Activated effector memory CD4-positive, alpha-beta T cell treated with anti-CD3 and anti-CD28 coated beads, Interleukin-2, amount 50 U/mL, for 16 hours (primary cell): ENCODE results near the gene CD276.

ENCODE experiments used
- DNase-seq: peaks from one replicate; pipeline ENCODE4 v3.0.0-alpha.2; 2020

Gene CD276

DNA sequence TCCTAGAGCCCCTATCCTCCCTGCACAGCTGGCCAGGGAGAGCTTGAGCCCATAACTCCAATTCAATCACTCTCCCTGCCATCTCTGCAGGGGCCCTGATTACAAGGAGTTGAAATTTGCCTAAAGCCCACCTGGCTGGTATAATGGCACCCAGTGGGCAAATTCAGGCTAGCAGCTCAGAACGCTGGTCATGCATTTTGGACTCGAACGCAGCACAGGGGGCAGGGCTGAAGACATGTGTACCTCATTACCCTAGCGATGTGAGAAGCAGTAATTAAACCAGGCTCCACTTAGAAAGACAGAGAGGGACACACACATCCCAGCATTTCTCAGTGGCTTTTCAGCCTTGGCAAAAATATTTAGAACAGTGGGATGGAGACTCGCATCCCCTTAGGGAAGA, 65.8 kb downstream of the CD276 start:
- DNase-seq: no peak

DNA sequence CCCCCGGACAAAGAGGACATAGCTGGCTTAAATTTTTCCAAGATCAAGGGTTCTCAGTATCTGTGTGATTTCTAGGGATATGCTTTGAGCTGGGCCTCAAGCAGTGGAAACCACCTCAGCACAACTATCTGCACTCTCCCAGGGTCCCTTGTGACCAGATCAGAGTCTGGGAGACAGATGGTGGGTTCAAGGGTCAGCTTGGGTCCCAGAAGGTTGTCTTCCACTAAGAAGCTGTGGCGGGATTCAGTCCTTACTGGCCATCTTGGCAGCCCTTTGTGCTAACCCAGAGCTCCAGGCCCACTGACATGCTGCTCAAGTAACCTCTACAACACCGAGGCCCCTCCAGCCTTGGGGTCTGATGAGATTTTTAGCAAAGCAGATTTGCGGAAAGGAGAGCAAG, 66.3 kb downstream of the CD276 start:
- no peak for DNase-seq

- DNase-seq: no peak
These were observed 66.8 kb downstream of the CD276 start for GRCh38 chr15:73750951-73751350.

DNA sequence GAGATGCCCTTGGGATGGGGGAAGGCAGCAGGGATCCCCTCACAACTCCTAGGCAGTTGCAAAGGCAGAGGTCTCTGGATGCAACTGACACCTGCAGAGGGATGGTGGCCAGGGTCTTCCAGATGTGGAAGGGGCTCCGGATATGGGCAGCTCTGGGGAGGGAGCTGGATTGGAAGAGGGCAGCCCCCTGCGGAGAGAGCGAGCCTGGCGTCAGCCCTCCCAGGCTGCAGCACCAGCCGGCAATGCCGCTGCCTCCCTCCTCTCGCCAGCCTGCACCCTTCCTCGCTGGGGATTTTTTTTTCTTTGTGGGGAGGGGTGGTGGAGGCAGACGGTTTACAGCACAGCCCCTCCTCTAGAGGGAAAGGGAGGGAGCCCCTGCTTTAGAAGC, 67.3 kb downstream of the CD276 start:
- DNase-seq: no peak

GRCh38 chr15:73751899-73752805, 68.0 kb downstream of the CD276 start:
- no peak for DNase-seq

- DNase-seq: no peak
These were observed 68.6 kb downstream of the CD276 start for GRCh38 chr15:73752806-73753193.

DNA sequence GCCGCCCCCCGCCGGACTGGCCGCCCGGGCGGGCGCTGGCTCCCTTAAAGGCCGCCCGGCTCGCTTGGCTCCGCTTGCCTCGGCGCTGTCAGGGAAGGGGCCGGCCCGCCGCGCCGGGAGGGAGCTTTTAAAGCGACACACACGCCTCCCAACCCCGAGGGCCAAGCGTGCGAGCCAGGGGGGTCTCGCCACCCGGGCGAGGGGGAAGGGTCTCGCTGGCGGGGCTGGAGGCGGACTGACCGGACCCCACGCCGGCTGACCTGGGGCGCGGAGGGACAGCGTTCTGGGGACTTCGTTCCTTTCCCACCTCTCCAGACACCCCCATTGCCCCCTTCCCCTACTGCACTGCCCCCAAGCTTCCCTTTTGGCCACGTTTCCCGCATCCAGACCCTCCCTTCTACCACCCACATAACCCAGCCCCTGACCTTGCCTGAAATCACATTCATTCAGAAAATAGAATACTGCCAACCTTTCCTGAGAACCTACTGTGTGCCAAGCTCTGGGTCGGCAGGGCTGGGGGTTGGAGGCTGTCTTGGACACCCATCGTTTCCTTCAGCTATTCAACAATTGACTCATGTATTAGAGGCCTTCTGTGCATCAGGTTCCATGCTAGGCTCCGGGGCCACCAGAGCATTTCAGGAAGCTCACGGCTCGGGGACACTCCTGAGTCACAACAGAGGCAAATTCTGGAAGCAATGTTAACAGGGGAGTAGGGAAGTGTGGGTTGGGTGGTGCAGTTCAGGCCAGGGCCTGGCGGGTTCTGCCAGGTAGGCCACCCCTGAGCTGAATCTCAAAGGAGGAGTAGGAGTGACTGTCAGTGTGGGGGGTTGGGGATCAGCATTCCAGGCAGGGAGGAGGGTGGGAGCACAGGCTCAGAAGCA, 69.3 kb downstream of the CD276 start, which contains the start of gene INSYN1:
TSS of gene INSYN1 (minus strand) at position 102 of the 881 bp plus-strand sequence. CDS start 2,221 bp downstream, outside the sequence.
- no peak for DNase-seq

DNA sequence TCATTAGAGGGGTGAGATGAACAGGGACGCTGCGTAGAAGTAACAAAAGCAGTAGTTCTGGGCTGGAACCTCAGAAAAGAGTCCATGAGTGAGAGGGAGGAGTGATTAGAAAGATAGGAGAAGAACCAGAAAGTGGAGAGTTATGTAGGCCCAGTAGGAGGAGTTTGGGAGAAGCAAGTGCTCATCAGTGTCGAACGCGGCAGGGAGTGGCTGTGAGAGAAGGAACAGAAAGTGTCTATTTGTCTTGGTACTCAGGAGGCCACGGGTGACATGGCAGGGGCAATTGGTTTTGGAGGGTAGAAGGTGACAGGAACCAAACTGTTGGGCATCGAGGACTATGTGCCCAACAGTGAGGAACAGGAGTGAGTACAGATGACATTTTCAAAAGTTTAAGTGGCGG, 70.3 kb downstream of the CD276 start:
- no peak for DNase-seq

- DNase-seq: no peak
These were observed 71.3 kb downstream of the CD276 start for GRCh38 chr15:73755481-73755880.

- no peak for DNase-seq
These were observed 71.8 kb downstream of the CD276 start for GRCh38 chr15:73755946-73756345.

DNA sequence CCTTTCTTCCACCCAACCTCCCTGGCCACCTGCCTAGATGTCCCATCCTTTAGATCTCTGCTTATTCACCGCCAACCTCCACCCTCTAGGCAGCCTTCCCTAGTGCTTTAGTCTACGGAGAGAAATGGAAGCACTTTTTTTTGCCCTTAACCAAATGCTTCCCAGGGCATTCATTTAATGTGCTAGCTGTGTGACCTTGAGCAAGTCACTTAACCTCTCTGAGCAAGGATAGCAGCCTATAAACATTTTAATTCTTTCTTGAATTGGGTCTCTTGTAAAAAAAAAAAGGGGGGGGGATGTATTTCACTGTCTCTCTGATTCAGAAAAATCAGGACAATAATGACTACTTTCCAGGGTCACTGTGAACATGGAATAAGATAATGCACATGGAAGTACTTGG, 72.2 kb downstream of the CD276 start:
- no peak for DNase-seq

DNA sequence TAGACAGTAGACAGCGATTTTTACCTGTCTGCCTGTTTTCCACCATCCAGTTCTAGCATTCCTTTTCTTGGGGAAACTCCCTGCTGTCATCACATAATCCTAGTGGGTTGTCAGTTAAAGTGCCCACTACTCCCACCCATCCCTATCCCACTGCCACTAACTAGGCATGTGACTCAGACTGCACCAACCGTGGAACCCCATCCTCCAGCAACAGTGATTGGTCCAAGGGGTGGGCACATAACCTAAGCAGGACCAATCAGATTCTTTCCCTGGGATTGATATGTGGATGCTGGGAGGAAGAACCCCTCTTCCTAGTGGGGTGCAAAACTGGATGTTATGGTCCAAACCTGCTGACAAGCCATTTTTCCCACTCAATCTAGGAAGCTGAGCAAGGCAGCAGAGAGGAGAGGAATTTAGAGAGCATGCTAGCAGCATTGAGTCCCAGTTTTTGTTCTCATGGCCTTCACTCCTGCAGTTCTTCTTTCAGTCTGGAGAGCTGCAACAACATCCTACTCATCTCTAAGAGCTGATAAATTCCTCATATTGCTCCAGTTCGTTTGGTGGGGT, 72.8 kb downstream of the CD276 start:
- DNase-seq: no peak

- DNase-seq: no peak
These were observed 73.4 kb downstream of the CD276 start for GRCh38 chr15:73757571-73757970.

- no peak for DNase-seq
These were observed 74.3 kb downstream of the CD276 start for GRCh38 chr15:73758461-73758860.

DNA sequence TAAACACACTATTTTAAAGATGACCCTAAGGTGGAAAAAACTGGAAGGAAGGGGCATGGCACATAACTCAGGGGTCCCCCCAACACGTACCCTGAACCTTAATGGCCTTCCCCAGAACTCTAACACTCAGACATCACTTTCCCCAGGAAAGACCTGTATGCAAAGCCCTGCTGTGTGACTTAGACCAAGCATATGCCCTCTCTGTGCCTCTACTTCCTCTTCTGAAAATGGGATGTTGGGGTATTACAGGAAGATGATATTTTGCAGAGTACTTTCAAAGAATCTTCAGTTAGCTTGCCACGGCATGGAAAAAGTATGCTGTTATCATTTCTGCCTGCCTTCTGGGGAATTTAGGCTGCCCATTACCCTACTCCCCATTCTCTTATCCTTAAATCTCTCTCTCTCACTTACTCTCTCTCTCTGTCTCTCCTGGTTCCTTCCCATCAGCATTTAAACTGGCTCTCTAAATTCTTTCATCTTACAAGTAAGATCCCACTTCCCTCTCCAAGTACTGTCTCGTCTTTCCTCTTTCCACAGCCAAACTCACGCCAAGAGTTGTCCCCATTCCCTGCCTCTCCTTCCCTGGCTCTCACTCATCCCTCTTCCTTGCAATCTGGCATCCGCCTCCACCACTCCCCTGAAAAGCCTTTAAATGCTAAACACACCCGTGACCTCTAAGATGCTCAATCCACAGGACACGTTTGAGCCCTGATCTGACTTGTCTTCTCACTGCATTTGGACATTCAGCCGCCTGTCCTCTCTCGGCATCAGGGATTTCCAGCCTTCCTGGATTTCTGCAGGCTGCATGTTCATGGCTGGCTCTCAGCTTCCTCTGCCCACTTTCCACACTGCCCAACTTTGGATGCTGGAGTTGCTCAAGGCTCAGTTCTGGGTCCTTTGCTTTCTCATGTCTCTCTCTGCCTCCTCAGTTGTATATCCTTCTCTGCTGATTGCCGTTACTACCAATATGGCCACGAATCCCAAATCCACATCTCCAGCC, 76.4 kb downstream of the CD276 start:
- DNase-seq: no peak

GRCh38 chr15:73763931-73764330, 79.7 kb downstream of the CD276 start:
- no peak for DNase-seq
